Activated CD8-positive, alpha-beta memory T cell treated with anti-CD3 and anti-CD28 coated beads for 48 hours (primary cell): ENCODE results near the gene IL17REL.

Experiments used
- DNase-seq, 3 experiments: peaks; one replicate each; pipeline ENCODE4 v3.0.0-alpha.2; 2020; ENCODE audit warnings: low read depth in 2 of 3, low spot score in 2 of 3

Gene IL17REL

DNA sequence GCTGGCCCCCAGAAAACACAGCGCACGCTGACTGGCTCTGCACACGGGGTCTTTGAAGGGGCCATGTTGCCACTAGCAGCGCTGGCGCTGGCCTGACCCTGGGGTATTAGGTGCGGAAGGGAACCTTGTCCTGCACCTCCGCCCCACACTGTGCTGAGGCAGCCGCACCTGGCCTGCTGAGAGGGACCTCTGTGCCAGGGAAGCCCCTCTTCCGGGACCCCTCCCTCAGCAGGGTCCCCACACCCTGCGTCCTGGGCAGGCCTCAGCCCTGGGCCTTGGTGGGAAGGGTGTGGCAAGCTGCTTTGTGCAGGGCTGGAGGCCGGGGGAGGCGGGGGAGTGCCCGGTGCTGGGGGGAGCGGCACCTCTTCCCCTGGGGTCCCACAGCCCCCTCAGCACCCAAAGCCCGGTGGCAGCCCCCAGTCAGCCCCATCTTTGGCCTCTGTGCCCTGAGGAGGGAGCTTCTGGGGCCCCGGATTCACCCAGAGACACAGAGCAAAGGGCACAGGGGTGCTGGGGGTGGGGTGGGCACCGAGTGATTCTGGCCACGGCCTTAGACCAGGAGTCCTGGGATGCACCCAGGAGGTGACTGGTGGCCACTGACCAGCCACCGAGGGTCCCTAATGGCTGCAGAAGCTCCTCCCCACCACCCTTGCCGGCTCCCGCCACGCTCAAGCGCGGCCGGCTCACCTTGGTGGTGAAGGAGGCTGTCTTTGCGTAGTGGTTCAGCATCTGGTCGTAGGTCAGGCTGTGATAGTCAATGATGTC is 34.1 kb upstream of the IL17REL start:
- no peak for DNase-seq

DNA sequence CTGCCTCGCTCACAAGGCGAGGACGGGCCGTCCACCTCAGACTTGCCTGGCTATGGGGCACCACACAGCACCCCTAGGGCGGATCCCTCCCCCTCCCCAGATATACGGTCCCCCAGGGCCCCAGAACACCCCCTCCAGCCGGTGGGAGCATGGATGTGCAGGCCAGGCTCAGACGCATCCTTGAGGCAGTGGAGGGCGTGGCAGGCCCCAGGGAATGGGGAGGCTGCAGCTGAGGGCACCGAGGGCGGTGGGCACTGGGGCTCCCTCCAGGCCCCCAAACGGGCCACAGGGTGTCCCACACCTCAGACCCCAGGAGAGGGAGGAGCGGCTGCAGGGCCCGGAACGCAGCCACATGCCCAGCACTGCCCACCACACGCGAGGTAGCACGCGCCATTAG is 33.5 kb upstream of the IL17REL start:
- DNase-seq = no peak

DNA sequence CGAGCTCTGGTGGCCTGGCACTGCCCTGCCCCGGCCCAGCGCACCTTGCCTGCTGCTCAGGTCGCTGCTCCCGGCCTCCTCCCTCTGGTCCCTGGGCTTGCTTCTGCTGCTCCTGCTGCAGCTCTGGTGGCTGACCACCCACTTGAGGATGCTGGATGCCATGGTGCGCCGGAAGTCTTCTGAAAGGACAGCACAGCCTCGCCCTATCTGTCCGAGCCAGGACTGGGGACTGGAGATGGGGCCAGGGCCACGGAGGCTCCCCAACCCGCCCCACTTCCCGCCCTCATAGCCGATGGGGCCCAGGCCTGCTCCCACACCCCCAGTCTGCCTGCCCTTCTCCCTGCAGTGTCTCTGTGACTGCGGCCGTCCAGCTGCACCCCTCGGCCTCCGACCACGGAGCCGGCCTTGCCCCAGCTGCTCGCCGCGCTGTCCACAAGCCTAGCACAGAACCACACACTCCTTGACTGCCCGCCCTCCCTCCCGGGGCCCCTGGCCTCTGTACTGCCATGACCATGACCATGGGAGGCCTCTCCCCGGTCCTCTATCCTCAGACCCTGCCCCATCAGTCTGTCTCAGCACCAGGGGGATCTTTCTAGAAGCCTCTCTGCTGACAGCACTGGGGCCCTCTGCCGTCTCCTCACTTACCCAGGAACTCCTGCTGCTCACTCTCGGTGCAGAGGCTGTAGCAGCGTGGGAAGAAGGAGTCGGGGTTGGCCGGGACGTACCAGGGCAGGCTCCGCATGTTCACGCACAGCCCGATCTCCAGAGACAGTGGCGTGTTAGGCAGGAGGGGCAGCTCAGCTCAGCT is 32.9 kb upstream of the IL17REL start:
- DNase-seq = no peak

DNA sequence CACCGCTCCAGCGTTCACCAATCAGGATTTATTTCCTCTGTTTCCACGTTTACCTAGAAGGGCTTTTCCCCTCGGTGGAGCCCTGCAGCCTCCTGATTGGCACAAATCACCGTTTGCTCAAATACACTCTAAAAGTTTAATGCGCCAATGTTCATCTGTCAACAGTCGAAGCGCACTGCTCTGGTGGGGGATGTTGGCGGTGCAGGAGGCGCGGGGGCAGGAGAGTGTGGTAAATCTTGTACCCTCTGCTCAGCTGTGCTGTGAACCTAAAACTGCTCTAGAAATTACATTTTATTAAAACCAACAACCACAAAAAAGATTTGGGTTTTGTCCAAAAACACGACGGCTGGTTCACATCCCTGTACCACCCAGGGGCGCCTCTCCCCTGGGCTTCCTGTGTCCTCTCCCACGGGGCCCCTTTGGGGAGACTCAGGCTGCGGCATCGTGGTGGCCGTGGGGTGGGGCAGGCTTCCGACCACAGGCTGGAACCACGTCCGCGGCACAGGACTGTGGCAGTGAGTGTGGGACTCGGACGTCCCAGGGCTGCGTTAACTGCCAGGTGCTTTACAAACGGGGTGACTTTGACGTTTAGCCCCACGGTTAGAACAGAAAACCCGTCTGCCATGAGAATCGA is 32.0 kb upstream of the IL17REL start:
- no peak for DNase-seq

DNA sequence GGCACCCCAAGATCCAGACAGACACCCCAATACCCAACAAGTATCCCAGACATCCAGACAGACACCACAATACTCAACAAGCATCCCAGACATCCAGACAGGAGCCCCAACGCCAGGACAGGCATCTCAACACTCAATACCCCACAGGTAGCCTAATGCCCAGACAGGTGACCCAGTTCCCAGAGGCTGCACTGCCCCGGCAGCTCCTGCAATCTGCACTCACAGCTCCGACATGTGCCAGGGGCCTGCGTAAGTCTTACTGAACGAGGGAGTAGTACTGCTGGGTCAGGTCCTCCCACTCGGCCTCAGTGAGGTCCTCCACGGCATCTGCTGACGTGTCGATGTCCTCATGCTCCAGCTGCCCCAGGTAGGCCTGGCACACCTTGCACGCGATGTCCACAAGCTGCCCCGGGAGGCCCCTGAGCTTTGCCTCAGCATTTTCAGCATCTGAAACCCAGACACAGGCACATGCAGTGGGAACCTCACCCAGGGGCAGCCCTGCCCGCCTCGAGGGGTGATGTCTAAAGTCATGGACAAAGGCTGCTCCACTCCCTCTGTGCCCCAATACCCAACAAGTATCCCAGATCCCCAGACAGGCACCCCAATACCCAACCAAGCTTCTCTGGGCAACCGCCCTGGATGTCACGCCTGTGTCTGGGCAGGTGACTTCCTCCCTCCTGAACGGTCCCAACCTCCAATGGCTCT is 28.9 kb upstream of the IL17REL start:
- no peak for DNase-seq

DNA sequence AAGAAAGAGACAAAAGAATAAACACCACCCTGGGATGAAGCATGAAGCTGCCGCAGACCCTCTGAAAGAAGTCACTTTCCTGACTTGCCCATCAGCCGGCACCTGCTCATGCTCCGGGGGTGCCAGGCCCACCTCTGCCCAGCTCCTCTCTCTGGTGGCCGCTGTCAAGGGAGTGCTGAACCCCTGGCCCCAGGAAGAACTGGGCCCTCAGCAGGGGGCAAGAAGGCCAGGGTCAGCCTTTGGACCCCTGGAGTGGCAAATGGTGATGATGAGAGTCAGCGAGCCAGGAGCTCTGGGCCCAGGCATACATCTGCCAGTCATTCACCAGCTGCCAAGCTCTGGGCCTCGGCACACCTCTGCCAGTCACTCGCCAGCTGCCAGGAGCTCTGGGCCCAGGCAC is 28.2 kb upstream of the IL17REL start:
- DNase-seq = no peak

DNA sequence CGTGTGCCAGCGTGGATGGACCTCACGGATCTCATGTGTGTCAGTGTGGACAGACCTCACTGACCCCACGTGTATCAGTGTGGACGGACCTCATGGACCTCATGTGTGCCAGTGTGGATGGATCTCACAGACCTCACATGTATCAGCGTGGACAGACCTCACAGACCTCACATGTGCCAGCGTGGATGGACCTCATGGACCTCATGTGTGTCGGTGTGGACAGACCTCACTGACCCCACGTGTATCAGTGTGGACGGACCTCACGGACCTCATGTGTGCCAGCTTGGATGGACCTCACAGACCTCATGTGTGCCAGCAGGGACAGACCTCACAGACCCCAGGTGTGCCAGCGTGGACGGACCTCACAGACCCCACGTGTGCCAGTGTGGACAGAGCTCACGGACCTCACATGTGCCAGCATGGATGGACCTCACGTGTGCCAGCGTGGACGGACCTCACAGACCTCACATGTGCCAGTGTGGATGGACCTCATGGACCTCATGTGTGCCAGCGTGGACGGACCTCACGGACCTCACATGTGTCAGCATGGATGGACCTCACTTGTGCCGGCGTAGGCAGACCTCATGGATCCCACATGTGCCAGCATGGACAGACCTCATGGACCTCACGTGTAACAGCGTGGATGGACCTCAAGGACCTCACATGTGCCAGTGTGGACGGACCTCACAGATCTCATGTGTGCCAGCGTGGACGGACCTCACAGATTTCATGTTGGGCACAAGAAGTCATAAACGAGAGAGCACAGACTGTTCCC is 27.3 kb upstream of the IL17REL start:
- DNase-seq = no peak

DNA sequence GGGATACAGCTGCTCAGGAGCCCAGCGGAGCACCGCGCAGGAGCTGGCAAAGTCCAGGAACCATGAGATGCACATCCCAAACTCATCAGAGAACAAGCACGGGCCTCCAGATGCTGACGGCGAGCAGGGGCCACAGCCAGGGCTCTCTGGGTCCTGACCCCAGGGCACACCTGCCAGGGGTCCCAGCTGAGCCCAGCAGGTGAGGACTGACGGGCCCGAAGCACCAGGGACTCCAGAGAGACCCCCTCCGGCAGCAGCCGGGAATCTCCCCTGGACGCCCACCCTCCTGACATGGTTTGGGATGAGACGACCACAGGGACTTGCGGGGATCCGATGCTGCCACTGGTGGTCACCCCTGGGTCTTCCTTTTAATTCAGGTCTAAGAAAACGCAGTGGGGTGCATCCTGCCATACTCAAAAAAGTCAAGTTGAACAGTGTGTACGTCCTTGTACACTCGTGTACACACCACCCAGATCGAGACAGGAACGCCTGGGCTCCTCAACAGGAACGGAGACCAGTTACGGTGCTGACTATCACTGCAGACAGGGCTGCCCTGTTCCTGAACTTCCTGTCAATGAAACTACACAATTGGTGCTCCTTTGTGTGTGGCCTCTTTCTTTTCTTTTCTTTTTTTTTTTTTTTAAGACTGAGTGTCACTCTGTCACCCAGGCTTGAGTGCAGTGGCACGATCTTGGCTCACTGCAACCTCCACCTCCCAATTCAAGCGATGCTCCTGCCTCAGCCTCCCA is 23.6 kb upstream of the IL17REL start:
- no peak for DNase-seq

DNA sequence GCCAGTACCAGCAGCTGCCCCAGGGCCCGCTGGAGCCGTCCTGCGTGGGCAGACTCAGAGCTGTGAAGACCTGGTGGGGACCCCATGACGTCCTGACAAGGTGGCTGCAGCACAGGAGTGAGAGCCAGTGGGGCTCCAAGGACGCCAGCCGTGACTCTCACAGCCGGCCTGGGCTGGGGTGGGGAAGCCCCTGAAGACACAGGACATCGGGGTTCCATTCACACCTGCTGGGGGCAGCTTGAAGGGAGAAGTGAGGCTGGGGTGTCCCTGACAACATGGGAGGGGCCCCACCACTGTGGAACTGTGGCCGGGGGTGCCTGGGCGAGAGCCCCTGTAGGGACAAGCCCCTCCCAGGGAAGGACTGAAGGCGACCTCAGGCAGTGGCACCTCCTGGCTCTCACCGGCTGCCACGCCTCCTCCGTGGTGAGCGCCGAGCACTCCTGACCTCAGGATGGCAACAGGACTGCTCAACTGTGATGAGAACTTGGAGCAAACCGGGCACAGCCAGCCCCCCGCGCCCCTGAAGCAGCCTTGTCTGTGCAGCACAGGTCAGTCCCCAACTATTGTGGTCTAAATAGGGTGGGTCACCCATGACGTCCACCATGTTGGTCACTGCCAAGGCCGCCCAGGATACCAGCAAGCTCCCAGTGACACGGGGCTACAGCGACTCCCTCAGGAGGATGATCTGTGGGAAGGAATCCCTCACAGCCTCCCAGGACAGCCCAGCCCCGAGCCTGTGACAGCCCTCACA is 22.7 kb upstream of the IL17REL start:
- DNase-seq = no peak

DNA sequence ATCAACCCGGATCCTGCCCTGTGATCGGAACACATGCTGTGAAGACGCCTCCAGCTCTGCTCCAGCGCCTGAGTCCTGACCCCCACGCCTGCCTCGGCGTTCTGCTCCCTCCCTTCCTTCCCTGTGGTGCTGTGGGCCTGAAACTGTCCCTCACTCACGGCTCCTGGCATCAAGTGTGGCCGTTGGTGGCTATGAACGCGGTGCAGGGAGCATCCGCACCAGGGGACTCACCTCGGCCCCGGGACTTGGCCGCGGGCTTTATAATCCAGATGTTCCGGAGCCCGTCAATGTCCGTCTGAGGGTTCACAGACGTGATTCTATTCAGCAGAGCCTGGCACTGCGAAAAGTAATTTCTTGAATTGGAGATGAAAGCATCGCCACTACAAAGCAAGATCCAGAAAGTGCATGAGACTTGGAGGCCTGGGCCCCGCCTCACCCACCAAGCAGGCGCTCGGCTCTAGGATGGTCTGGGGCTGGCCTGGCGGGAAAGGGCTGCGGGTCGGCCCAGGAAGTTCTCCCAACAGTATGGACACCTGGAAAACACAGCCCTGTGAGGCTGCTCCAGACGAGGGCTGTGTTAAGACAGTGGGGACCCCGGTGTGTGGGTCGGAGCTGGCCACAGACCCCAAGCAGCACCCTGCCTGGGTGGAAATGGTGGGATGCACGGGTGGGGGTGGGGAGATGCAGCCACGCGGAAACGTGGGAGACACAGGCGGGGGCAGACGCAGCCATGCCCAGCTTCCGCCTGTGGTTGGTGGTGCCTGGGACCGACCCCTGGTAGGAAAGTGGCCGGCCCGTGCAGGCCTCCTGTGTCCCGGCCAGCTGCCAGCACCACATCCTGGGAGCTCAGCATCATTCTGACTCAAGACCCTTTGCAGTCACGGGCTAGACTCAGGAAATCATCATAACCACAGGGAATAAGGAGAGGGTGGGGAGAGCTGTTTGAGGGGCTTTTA is 21.8 kb upstream of the IL17REL start:
- no peak for DNase-seq

DNA sequence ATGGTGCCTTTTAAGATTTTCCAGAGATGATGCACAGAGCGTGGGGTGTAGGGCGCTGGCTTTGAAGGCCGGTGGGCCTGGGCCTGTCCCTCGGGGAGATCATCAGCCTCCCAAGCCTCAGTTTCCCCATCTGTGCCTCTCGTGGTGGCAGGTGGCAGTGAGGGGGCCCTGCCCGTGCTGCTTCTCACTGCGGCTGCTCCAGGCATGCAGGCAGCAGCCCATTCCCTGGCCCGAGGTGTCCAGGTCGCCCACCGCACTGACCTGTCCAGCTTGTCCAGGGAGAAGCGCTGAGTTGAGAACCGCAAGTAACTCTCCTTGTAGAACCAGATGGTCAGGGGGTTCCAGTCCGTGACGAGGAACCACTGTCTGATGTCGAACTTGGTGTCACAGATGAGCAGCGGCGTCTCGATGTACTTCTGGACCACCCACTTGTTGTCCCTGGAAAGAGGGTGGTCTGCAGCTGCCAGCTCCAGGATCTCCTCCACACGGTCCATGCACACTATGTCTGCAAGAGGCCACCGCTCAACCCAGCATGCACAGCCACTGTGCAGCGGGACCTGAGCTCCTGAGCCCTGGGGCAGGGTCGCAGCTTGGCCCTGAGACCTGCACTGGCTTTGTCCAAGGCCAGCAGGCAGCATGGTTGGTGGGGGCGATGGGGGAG is 20.5 kb upstream of the IL17REL start:
- no peak for DNase-seq

DNA sequence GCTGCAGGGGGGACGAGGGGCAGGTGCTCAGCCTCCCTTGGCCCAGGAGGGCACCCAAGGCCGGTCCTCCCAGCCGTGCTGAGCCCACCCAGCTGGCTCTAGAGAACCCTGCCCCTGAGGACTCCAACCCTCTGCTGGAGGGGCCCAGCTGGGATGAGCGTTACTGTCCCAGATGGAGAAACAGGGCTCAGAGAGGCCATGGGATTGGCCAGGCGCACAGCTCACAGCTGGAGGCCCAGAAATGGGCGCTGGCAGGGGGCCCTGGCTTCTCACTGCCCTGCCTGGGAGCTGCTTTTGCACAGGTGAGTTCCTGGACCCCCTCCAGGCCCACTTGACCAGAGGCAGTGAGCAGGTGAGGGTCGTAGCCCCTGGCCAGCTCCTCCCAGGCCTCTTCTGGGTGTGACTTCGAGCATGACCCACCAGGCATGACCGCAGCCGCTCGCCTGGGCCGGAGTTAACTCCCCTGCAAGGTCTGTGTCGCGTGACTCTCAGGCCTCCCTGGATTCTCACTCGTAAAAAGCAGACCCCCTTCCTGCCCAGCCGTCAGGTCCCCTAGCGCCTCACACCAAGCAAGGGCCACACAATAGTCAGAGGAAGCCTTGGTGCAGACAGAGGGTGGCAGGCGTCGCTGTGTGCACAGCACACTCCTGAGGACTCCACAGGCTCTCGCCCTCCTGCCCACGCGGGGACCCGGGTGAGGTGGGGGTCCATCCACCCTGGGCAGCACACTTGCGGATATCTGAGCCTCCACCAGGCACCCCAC is 19.7 kb upstream of the IL17REL start:
- no peak for DNase-seq

DNA sequence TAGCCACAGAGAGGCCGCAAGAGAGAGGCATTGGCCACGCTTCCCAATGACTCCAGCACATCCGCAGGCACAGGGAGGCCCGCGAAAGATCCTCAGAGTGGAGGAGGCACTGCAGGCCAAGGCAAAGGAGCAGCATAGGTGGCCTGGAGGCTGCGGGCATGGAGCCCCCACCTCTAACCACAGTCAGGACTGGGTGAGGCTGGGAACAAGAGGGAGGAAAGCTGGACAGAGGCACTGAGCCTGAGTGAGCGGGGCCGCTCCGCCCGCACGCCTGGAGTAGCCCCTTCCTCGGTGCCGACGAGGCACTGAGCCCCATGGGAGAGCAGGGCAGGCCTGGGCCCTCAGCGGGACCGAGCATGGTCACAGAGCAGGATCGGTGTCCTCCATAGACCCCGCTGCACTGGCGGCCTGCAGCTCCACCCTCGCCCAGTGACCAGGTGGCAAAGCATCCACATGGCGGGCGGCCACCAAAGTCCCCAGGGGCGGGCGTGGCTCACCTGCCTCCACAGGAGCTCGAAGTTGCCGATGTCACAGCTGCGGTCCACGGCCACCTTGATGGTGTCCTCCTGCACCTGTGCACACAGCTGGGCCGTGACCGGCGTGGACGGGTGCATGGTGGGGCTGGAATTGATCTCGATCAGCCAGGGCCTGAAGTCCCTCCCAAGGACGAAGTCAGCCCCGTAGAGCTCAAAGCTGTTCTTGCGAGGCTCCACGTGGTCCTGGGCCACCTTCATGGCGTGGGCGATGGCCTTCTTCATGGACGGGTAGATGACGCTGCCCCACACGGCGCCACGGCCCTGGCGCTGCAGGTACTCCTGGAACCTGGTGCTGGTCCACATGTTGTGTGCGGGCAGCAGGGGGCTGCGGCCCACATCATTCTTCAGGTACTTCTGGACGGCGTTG is 18.9 kb upstream of the IL17REL start:
- no peak for DNase-seq

DNA sequence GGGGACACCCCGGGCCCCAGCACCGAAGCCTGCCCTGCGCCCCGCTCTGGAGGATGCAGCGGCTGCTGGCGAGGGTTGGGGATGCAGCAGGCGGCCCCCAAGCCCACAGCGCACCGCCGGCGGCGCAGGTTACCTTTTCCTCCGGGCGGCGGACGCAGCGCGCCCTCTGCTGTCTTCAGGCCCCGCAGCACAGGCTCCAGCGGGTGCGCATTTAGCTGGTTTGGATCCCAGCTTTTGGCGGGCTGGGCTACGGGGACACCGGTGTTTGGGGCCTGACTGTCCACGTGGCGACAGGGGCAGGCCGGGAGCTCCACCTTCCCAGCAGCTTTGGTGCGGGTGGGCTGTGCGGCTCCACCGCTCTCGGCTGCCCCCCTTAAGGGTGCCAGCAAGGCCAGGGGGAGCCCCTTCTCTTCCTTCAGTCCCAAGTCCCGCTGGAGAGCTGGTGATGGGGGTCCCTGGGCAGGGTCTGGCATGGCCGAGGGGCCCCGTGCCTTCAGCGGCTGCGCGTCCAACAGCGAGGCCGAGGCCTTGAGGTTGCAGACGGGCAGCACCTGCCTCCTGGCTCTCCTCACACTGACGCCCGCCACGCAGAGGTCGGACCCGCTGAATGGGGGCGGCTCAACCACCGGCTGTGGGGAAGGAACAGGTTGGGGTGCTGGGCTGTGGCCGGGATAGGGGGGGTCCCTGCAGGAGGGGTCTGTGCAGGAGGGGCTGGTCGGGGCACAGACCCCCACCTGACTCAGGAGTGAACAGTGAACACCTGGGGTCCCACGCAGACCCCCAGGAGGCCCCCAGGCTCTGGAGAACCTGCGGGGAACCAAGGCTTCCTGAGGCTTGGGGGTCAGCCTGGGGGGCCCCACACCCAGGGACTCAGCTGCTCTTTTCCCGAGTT is 18.0 kb upstream of the IL17REL start:
- peak in 2 of 3 experiments; percentile 67 to 74 for DNase-seq
